Fibroblast of mammary gland (primary cell): ENCODE measurements around the gene FBLN2.

Experiments
- DNase-seq: peaks from one replicate; pipeline ENCODE4 v3.0.0-alpha.2; 2010; ENCODE audit warnings: low read depth
- H3K4me3 ChIP-seq: 2 replicates; pipeline ENCODE4 v1.5.1; 2011; ENCODE audit warnings: low read depth, mild to moderate bottlenecking, low read length, moderate library complexity; ENCODE audit not compliant: control insufficient read depth
- TF ChIP-seq, protein P1 (sequence below): conservative IDR thresholded peaks from 2 replicates; pipeline ENCODE4 v1.5.1; 2011; ENCODE audit warnings: low read depth, low read length, inconsistent platforms; ENCODE audit not compliant: control insufficient read depth, insufficient read depth

FBLN2 gene

DNA sequence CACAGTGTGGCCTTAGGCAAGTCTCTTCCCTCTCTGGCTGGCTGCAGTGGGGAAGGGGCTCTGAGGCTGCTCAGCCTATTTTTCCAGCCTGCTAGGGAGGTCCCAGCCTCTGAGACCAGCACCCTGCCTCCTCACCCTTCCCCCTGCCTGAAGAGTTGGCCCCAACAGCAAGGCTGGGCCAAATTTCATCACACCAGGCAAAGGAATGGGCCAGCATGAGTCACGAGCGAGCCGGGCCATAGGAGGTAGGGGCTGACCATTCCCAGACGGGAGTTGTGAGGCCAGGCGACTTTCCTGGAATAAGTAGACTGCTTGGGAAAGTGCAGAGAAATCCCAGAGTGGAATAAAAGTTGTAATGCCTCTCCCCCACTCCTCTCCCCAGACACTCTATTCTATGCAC lies 5.7 kb upstream of the FBLN2 start:
- DNase-seq: peak; percentile 96
- TF ChIP-seq, protein P1, sequence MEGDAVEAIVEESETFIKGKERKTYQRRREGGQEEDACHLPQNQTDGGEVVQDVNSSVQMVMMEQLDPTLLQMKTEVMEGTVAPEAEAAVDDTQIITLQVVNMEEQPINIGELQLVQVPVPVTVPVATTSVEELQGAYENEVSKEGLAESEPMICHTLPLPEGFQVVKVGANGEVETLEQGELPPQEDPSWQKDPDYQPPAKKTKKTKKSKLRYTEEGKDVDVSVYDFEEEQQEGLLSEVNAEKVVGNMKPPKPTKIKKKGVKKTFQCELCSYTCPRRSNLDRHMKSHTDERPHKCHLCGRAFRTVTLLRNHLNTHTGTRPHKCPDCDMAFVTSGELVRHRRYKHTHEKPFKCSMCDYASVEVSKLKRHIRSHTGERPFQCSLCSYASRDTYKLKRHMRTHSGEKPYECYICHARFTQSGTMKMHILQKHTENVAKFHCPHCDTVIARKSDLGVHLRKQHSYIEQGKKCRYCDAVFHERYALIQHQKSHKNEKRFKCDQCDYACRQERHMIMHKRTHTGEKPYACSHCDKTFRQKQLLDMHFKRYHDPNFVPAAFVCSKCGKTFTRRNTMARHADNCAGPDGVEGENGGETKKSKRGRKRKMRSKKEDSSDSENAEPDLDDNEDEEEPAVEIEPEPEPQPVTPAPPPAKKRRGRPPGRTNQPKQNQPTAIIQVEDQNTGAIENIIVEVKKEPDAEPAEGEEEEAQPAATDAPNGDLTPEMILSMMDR: no peak
- no peak overlapping the region for H3K4me3 ChIP-seq

GRCh38 chr3:13544293-13544831 lies 4.6 kb upstream of the FBLN2 start:
- TF ChIP-seq, protein P1: no peak
- peak; percentile 94 for DNase-seq
- H3K4me3 ChIP-seq: no peak overlapping the region

GRCh38 chr3:13544951-13545651 lies 3.8 kb upstream of the FBLN2 start:
- DNase-seq: no peak
- no peak overlapping the region for H3K4me3 ChIP-seq
- TF ChIP-seq, protein P1: no peak

- TF ChIP-seq, protein P1: no peak
- DNase-seq: no peak
- H3K4me3 ChIP-seq: no peak overlapping the region
Measured at GRCh38 chr3:13545952-13546454, 2.9 kb upstream of the FBLN2 start.

- TF ChIP-seq, protein P1: no peak
- no peak for DNase-seq
- no peak overlapping the region for H3K4me3 ChIP-seq
Measured at GRCh38 chr3:13546667-13547171, 2.2 kb upstream of the FBLN2 start.

DNA sequence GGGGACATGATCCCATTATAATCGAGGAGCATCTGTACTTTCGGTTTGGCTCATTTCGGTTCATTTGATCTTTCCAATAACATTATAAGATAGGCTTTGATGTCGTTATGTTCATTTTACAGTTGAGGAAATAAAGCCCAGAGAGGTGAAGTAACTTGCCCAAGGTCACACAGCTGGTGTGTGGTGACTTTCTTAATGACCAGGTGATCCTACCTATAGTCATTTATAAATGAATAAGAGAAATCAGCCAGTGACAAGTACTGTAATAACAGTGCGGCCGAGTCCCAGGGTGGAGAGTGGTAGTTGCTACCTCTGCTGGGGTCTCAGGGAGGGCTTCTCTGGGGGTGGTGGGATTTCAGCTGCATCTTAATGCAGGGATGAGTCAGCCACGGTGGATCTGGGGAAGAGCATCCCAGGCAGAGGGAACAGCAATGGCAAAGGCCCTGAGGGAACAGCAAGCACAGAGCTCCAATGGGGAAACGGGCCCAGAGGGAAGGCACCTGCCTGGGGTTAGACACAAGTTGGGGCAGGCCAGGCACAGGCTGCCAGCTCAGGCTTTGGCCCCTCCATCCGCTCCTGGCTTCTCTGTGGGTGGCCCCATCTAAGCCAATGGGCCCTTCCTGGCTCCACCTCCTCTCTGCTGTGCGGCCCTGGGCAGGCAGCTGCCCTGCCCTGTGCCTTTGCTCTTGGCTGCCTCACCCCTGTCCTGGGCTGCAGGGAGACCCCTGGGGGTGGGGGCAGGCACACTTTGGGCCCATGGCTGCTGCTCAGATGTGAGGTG lies 1.1 kb upstream of the FBLN2 start:
- DNase-seq: no peak
- TF ChIP-seq, protein P1: no peak
- H3K4me3 ChIP-seq: no peak overlapping the region
